SHP77 (cell line): ENCODE data around the gene RIMBP2.
"Not testable (repeated sequence)": the region's sequence is repeated elsewhere in the genome, so short reads cannot be mapped to it uniquely, and the experiment has no call there.

Experiments used
- DNase-seq, 2 experiments: peaks; one replicate each; lab custom pipeline; 2025; lab: John Stamatoyannopoulos, UW

The RIMBP2 gene

GRCh38 chr12:130656411-130656810 lies 59.7 kb downstream of the RIMBP2 start:
- DNase-seq, result no peak

DNA sequence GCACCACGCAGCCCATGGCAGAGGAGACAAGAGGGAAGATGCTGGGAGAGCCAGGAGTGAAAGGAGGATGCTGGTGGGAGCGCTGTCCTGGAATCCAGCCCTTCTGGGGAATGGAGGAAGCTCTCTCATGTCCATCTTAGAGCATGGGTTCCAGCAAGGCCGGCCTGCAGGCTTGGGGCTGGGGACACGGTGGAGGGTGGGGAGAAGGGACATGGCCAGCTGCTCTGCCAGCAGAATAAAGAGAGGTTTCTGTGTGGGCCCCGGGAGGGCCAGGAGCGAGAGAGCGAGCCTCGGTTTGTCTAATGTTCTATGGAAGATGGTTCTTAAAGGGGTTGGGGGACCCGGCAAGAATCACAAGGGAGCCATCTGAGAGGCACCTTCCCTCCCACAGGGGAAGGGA lies 60.2 kb downstream of the RIMBP2 start:
- DNase-seq, result no peak

DNA sequence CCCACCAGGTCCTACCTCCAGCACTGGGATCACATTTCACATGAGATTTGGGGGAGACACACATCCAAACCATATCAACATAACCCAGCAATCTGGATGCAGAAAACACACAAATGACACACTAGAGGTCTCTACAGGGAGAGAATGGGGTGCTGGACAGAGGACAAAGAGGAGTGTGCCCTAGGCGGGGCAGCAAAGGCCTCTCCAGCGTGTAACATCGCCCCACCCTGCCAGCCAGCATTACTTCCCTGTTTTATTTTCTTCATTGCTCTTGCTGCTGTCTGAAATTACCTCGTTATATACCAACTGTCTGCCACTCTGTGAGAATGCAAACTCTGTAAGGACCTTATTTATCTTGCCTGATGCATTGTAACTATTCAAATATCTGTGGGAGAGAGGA lies 61.1 kb downstream of the RIMBP2 start:
- no peak for DNase-seq

DNA sequence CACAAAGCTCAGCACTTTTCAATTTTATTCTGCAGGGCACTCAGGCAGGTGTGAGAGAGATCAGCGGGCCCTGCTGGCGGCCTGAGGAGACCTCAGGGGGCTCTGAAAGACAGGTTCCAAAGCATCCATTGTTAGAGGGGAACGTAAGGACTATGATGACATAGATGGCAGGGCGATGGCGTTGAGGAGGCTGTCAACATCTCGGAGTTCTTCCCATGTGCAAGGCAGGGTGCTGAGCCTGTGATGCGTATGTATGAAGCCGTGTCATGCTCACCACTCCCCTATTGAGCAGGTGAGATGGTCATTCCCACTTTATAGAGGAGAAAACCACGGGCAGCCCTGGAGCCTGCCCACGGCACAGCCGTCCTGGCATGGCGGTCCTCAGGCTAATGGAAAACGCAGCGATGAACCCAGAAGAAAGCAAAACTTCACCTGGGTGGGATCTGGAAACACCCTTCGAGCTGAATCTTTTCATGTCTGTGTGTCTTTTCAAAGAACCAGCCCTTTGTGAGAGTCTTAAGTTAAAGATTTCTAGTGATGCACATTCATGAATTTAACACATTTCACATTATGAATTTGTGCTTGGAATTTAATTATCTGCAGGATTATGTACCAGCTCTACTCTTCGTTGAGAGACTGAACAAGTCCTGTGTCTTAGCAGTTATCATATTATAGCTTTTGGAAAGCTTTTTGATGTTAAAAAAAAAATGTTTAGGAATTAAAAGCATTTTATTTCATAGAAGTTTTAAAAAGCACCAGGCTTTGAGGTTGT lies 64.7 kb downstream of the RIMBP2 start:
- no peak for DNase-seq

- DNase-seq, result no peak
These were observed 66.0 kb downstream of the RIMBP2 start for GRCh38 chr12:130650131-130650530.

DNA sequence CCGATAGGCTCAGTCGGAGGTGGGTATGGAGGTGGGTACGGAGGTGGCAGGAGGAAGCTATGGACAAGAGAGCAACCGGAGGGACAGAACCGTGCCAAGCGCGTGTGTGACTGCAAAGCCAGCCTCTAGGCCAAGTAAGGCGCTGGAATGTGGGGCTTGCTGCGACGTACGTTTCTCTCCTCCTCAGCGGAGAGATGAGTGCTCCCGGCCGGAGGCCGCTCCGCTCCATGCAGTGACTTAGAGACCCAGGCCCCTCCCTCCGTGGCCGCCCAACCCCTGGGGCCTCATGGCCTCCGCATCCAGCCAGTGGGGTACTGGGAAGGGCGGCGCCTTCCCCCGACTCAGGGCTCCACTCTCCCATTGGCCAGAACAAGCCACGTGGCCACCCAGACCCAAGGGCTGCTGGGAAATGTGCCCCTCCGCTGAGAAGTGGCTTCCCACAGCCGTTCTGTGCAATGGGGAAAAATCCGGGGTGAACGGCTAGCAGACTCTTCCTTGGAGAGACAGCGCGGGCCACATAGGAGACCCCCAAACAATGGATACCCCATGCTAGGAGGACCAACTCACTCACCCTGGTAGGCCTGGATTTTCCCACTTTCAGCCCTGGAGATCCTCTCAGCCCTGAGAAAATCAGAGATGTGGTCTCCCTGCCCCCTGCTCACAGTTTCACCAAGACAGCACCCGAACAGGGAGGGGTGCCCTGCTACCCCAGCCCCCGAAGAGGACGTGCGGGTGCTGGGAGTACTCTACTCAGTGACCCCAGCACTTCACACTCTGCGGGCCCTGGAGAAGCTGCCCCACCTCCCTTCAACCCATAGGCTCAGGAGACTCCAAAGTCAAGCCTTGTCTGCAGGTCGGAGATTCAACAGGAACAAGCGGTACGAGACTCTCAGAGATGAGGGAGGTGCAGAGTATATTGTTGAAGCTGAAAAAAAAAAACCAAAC lies 66.7 kb downstream of the RIMBP2 start:
- DNase-seq, result no peak

DNA sequence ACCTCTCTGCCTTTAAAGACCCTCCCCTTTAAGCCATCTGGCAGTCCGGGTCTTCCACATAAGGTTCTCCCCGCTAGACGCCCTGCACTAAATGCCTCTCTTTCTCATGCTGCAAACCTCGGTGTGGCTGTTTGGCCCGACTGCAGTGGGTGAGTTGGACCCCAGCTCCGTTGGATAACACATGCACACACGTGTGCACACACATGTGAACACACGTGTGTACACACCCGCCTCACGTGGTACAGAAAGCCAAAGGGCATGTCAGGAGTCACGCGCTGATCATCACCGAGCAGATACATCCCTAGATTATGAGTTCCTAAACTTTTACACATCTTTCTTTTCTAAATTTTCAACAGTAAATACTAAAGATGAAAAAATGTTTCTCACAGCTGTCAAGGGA lies 68.3 kb downstream of the RIMBP2 start:
- DNase-seq, result no peak

DNA sequence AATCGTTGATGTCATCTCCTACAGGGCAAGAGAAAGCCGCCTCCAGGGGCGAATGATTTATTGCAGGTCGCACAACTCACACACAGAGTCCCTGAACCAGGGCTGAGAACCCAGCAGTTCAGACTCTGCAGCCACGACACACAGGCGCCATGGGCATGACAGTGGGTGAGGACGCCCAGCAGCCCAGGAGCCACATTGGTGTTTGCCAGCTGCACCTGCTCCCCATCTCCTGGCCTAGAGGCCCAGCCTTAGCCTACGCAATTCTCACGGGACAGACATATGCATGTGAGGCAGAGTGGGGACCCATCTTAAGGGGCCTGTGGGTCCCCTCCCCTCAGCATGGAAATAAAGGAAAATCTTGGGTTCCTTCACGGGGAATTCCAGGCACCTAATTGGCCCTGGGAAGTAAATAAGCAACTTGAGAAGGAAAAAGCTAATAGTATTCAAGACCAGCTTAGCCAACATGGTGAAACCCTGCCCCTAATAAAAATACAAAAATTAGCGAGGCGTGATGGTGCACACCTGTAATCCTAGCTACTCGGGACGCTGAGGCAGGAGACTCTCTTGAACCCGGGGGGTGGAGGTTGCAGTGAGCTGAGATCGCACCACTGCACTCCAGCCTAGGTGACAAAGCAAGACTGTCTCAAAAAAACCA lies 69.3 kb downstream of the RIMBP2 start:
- DNase-seq, result no peak

DNA sequence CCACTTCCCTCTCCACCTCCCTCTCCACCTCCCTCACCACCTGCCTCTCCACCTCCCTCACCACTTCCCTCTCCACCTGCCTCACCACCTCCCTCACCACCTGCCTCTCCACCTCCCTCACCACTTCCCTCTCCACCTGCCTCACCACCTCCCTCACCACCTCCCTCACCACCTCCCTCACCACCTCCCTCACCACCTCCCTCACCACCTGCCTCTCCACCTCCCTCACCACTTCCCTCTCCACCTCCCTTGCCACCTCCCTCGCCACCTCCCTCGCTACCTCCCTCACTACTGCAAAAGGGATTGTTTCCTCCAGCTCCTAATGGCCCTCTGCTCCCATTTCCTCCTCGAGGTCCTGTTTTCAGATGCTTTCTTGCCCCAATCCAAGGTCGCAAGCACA lies 69.9 kb downstream of the RIMBP2 start:
- DNase-seq, result not testable (repeated sequence)

- DNase-seq, result no peak
These were observed 70.3 kb downstream of the RIMBP2 start for GRCh38 chr12:130645751-130646150.

DNA sequence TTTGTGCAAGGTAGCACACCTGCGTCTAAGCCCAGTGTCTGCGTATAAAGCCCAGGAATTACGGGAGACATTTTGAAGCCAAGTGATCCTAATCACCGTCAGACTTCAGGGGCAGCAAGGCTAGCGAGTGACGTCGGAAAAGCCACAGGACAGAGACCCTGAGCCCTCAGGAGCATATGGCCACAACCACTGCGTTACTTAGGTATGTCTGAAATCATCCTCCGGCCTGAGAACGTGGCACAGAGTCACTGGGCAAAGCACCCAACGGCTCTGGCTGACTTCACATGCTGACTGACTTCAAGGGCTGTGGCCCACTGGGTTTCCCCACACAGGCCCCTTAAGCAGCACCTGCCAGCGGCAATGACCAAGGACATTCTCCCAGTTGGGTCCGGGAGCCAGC lies 71.5 kb downstream of the RIMBP2 start:
- DNase-seq, result no peak

DNA sequence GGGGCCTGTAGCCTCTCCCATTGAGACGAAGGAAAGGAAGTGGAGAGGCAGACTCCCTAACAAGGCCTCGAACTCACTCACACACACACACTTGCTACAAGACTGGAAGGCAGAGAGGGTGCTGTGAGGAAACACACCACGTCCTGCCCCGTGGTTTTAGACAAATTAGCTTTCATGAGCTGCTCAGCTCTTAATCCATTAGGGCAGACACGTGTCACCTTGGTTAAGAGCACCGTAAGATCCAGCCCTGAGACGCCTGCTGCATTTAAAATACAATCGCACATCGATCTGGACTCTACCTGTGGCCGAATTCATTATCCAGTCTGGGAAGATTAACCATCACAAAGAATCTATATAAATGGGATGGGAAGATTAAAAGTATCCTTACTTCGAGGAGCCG lies 72.0 kb downstream of the RIMBP2 start:
- DNase-seq, result no peak

GRCh38 chr12:130642856-130643255 lies 73.2 kb downstream of the RIMBP2 start:
- peak in 1 of 2 experiments; percentile 46 for DNase-seq

- no peak for DNase-seq
These were observed 74.4 kb downstream of the RIMBP2 start for GRCh38 chr12:130641533-130642184.

DNA sequence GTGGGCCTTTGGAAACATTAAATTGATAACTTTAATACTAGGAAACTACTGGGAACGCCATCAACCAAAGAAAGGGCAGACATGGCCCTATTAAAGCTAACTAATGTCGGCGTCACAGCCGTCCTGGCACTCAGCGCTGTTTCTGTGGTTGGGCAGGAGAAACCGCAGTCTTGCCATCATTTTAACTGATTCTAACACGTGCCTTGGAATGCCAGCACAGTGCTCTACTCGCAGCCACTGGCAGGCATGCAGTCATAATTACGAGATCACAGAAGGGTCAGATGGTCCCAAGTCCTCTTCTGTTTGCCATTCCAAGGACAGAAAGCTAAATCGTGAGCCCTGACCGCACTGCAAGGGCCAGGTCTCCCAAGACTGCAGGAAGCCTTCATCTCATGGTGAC lies 75.2 kb downstream of the RIMBP2 start:
- DNase-seq, result no peak

DNA sequence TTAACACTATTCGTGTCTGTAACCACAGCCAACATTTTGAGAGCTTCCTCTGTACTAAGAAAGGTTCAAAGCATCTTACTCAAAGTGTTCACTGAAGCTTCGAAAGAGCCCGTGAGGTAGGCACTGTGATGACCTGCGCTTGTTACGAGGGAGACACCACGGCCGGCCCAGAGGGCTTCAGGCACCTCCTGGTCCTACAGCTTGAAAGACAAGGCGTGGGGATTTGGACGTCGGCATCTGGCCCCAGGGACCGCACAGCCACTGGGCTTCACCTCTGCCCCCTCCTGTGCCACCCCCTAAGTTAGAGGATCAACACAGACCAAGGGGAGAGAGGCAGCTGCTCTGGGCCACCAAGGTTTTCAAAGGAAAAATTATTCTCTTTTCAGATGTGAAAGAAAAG lies 75.6 kb downstream of the RIMBP2 start:
- no peak for DNase-seq

DNA sequence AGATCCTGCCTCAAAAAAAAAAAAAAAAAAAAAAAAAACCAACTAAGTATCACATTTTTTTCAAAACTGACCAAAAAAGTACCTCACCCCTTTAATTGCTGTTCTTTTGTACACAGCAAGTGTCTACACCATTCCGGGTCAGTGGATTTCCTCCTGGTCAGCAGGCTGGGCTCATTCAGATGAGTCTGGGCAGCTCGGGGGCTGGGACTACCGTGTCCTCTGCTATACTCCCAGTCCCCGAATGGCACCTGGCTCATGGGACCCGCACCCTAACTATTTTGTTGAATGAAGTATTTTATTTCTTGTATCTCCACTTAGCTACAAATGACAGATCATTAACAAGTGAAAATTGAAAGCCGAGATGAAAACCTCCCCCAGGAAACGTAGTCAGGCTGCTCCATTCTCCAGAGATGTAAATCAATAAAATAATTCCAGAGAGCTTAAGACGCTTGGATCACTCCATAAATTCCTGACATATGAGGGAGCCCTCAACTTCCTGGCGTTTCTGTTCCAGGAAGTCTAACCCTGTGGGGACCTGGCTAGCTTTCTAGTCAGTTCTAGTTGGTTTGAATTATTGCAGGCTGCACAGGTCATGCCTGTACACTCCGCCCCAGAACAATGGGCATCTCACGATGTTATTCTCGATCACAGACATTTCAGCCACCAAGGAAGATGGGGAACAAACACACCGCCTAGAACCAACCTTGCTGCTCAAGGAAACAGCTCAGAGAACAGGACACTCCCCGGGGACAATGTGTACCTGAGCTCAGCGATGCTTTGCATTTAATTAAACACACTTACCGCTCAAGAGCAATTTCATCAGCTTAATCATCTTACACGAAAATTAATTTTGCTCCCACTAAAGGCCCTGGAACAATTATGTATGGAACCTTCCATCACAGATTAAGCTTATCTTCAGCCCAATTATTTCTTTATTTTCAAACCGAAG lies 76.3 kb downstream of the RIMBP2 start:
- no peak for DNase-seq

- DNase-seq, result no peak
These were observed 79.7 kb downstream of the RIMBP2 start for GRCh38 chr12:130636370-130636769.

DNA sequence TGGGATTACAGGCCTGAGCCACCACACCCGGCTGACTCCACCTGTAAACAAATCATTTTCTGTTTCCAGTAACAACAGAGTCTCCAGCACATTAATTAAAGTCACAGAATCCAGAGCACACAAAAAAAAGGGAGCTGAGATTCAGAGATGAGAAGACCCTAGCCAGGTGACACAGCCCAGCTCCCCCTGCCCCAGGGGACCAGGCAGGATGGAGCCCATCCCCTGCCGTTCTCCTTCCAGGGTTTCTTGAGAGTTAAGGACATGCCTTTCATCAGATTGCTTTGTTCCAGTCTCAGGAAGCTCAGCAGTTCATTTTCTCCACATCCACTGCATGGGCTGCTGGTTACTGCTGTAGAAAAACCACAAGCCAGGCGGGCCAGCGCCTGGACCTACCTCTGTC lies 81.2 kb downstream of the RIMBP2 start:
- DNase-seq, result no peak

DNA sequence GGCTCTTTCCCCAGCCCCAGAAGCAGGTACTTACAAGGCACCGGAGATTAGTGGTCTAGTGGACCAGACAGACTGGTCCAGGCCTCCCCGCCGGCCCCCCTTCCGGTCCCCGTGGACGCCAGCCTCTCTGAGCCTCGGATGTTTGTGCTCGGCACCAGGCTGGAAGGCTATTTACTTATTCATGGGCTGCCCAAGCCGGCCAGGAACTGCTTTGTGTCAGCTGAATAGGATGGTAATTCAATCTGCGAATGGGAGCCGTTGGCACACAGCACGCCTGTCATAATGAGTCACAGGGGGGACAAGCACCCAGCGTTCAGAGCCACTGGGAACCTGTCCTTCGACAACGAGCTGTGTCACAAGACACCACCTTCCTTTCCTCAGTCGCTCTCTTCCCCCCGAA lies 82.3 kb downstream of the RIMBP2 start:
- DNase-seq, result peak; percentile 96 to 97

- peak; percentile 39 to 78 for DNase-seq
These were observed 83.5 kb downstream of the RIMBP2 start for GRCh38 chr12:130632642-130633041.
